Right atrium auricular region (tissue), 2 donors: Measurements from ENCODE around the gene TPO. TPM values are rescaled to one million over a fixed set of nuclear protein-coding genes. Genes with fewer than 3 reads are reported as not detected.

Source experiments
- DNase-seq: peaks from one replicate; pipeline ENCODE4 v3.0.0-alpha.2; 2019; ENCODE audit warnings: low spot score
- H3K27ac ChIP-seq, 2 donors: fragments of 200-600 bp; sonication (generic); 1 replicate in 1 of 2; 2 replicates in 1 of 2; pipeline ENCODE4 v1.5.1; 2016 to 2019
- H3K27me3 ChIP-seq, 2 donors: fragments of 200-600 bp; sonication (generic); one replicate each; pipeline versions ENCODE4 v1.5.1 to v1.6.0; 2017 to 2019
- H3K36me3 ChIP-seq: fragments of 200-600 bp; sonication (generic); one replicate; pipeline ENCODE4 v1.5.1; 2016
- H3K4me1 ChIP-seq, 2 donors: fragments of 200-600 bp; sonication (generic); one replicate each; pipeline versions ENCODE4 v1.5.1 to v1.6.0; 2017 to 2019
- H3K4me3 ChIP-seq, 2 donors: fragments of 200-600 bp; sonication (generic); 1 replicate in 1 of 2; 2 replicates in 1 of 2; pipeline ENCODE4 v1.5.1; 2017 to 2019; ENCODE audit warnings: mild to moderate bottlenecking in 1 of 2, moderate library complexity in 1 of 2
- H3K9me3 ChIP-seq, 2 donors: fragments of 200-600 bp; sonication (generic); one replicate each; pipeline ENCODE4 v1.5.1; 2019
- total RNA-seq, 2 donors: library from RNA; depleted of rRNA; stranded (reverse); fragments of >200 nt; gene quantifications; one replicate each; pipeline ENCODE4 v1.1.0, GENCODE V29; 2016
- TF ChIP-seq, protein P1 (sequence below), 2 donors: fragments of 200-600 bp; sonication (generic); IDR thresholded peaks; one replicate each; pipeline ENCODE4 v1.5.1; 2019; ENCODE audit warnings: antibody characterized with exemption in 2 of 2

The TPO gene
- total RNA-seq, 2 donors from 2014 or later = 0.08 to 2.7 TPM

DNA sequence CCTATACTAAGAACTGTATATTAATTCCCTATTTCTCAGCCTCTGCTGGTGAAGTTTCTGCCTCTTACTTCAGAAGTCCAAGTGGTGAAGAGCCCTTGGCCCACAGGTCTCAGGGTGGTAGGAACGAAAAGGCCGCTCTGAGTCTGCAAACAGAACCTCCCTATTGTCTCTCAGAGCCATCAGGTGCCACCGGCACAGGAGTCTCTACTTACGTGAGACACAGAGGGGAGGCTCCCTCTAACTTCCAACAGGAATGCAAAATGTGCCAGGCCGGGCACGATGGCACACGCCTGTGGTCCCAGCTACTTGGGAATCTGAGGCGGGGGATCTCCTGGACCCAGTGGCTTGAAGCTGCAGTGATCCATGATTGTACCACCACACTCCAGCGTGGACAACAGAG, 143.0 kb downstream of the TPO start:
- H3K27me3 ChIP-seq = no peaks in the 10 kb centered on the region
- no peak overlapping the region for H3K4me3 ChIP-seq
- H3K36me3 ChIP-seq = no peaks in the 10 kb centered on the region
- no peak overlapping the region for H3K27ac ChIP-seq
- no peak for DNase-seq
- H3K9me3 ChIP-seq = no peaks in the 10 kb centered on the region
- no peaks in the 10 kb centered on the region for H3K4me1 ChIP-seq
- TF ChIP-seq, protein P1, sequence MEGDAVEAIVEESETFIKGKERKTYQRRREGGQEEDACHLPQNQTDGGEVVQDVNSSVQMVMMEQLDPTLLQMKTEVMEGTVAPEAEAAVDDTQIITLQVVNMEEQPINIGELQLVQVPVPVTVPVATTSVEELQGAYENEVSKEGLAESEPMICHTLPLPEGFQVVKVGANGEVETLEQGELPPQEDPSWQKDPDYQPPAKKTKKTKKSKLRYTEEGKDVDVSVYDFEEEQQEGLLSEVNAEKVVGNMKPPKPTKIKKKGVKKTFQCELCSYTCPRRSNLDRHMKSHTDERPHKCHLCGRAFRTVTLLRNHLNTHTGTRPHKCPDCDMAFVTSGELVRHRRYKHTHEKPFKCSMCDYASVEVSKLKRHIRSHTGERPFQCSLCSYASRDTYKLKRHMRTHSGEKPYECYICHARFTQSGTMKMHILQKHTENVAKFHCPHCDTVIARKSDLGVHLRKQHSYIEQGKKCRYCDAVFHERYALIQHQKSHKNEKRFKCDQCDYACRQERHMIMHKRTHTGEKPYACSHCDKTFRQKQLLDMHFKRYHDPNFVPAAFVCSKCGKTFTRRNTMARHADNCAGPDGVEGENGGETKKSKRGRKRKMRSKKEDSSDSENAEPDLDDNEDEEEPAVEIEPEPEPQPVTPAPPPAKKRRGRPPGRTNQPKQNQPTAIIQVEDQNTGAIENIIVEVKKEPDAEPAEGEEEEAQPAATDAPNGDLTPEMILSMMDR (IDR thresholded peaks at IDR 0.05) = no peak

DNA sequence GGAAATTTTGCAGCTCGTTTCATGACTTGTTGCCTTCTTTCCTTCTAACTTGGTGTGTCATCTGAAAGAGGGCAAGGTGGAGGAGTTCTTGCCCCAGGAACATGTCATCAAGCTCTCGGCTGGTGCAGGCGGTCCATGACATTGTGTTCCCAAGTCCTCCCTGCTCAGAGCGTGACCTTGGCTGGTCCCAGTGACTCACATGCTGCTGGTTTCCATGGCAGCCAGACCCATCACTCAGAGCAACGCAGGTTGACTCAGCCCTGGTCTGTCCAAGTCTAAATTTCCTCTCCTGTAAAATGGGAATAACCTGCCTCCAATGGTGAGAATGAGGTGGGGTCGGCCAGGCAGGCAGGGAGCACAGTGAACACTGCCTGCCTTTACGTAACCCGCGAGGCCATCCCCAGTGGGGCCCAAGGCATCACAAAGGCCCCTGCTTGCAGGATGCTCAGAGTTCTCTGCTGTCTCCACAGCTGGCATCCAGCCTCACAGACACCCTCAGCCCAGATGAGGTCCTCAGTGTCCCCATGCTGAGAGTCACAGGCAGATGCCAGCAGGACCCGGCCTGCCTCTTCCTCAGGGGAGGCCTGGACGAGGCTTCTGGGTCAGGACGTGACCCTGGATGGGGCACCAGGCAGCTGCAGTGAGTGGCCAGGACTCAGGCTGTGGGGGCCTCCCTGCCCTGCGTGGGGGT, 143.7 kb downstream of the TPO start:
- Histone ChIP-seq H3K4me3 (no peak overlapping the region), H3K9me3 (no peaks in the 10 kb centered on the region), H3K27me3 (no peaks in the 10 kb centered on the region), H3K4me1 (no peaks in the 10 kb centered on the region), H3K36me3 (no peaks in the 10 kb centered on the region), H3K27ac (no peak overlapping the region)
- DNase-seq = no peak
- TF ChIP-seq, protein P1 (IDR thresholded peaks at IDR 0.05) = no peak

DNA sequence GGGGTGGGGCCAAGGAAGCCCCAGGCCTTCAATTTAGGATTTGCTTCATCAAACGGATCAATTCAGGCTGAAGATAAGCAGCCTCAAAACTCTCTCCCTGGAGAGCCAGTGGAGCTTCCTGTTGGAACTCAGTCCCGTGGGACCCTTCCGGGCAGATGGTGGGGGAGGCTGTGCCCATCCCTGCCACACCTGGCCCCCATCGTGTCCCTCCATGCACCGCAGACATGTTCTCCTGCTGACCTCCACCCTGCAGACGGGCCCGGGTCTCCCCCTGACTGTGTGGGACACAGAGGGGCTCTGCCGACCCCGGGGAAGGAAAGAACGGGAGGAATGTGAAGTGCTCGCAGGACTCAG, 144.2 kb downstream of the TPO start:
- H3K4me1 ChIP-seq = peaks cover 0 to 3% of the 10 kb centered on the region in 2 donors
- H3K36me3 ChIP-seq = no peaks in the 10 kb centered on the region
- H3K27ac ChIP-seq = no peak overlapping the region
- H3K4me3 ChIP-seq = no peak overlapping the region
- no peaks in the 10 kb centered on the region for H3K27me3 ChIP-seq
- no peaks in the 10 kb centered on the region for H3K9me3 ChIP-seq
- DNase-seq = no peak
- TF ChIP-seq, protein P1 (IDR thresholded peaks at IDR 0.05) = no peak

DNA sequence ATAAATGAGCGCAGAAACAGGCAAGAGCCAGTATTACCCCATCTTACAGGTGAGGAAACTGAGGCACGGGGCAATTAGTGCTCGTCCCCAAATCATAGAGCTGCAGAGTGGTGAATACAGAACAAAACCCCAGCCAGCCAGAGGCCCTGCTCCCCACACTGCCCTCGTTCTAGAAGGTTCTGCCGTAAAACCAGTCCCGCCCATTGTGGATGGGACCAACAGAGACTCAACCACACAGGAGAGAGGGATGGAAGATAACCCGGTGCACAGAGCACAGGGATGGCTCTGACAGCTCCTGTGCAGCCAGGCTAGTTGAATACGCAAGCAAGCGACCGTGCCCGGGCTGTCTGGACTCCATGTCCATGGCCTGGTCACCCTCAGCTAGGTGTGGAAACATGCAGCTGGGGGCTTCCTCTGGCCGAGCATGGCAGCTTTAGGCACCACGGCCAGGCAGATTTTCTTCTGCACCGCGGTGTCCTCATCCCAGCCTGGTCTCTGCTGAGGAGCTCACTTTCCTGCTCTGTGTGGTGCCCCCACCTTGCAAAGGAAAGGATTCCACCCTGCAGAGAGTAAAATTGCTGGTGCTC, 146.4 kb downstream of the TPO start:
- Histone ChIP-seq H3K27me3 (no peaks in the 10 kb centered on the region), H3K4me1 (peaks cover 0 to 18% of the 10 kb centered on the region in 2 donors), H3K27ac (no peak overlapping the region), H3K36me3 (no peaks in the 10 kb centered on the region), H3K9me3 (no peaks in the 10 kb centered on the region), H3K4me3 (no peak overlapping the region)
- DNase-seq = no peak
- TF ChIP-seq, protein P1 (IDR thresholded peaks at IDR 0.05) = no peak

DNA sequence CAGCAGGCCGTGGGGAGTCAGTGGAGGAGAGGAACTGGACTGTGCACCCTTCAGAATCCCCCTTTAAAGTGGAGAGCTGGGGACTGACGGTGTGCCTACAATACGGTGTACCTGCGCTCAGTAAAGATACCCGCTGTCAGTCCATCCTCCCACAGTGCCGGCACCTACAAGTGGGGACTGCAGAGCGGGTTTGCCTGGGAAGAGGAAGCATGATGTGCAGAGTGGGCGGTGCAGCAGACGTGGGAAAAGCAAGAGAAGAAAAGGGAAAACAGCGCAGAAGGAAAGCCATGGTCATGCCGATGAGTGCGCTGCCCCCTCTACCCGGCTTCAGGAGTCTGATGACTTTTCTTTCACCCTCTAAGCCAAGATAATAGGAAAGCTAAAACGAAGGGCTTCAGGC, 148.0 kb downstream of the TPO start:
- no peaks in the 10 kb centered on the region for H3K36me3 ChIP-seq
- no peak overlapping the region for H3K27ac ChIP-seq
- no peaks in the 10 kb centered on the region for H3K27me3 ChIP-seq
- no peak overlapping the region for H3K4me3 ChIP-seq
- no peaks in the 10 kb centered on the region for H3K9me3 ChIP-seq
- TF ChIP-seq, protein P1 (IDR thresholded peaks at IDR 0.05) = no peak
- peaks cover 0 to 18% of the 10 kb centered on the region in 2 donors for H3K4me1 ChIP-seq
- no peak for DNase-seq
